ENCODE measurements around the gene SVIP. TPM values are rescaled to one million over a fixed set of nuclear protein-coding genes. Genes with fewer than 3 reads are reported as not detected.

Gene SVIP
- polyA plus RNA-seq, 4 donors: 39.9 to 44.5 (median 43.6) TPM

GRCh38 chr11:22797047-22797446, 32.6 kb downstream of the SVIP start:
- DNase-seq (ENCODE audit: low read depth in 4 of 4, low spot score in 3 of 4): no peak

GRCh38 chr11:22795914-22796313, 33.7 kb downstream of the SVIP start:
- DNase-seq (ENCODE audit: low read depth in 4 of 4, low spot score in 3 of 4): no peak

GRCh38 chr11:22792497-22792896, 37.1 kb downstream of the SVIP start:
- DNase-seq (ENCODE audit: low read depth in 4 of 4, low spot score in 3 of 4): no peak

- DNase-seq (ENCODE audit: low read depth in 4 of 4, low spot score in 3 of 4): peak; percentile 12 to 36 (median 20)
Observed at GRCh38 chr11:22787551-22788162, 41.9 kb downstream of the SVIP start.

GRCh38 chr11:22787055-22787454, 42.5 kb downstream of the SVIP start:
- no peak for DNase-seq (ENCODE audit: low read depth in 4 of 4, low spot score in 3 of 4)

- DNase-seq (ENCODE audit: low read depth in 4 of 4, low spot score in 3 of 4): no peak
Observed at GRCh38 chr11:22786475-22786874, 43.1 kb downstream of the SVIP start.

GRCh38 chr11:22785251-22785650, 44.4 kb downstream of the SVIP start:
- DNase-seq (ENCODE audit: low read depth in 4 of 4, low spot score in 3 of 4): no peak

- DNase-seq (ENCODE audit: low read depth in 4 of 4, low spot score in 3 of 4): no peak
Observed at GRCh38 chr11:22780952-22781593, 48.5 kb downstream of the SVIP start.

GRCh38 chr11:22779850-22780249, 49.8 kb downstream of the SVIP start:
- no peak for DNase-seq (ENCODE audit: low read depth in 4 of 4, low spot score in 3 of 4)

- DNase-seq (ENCODE audit: low read depth in 4 of 4, low spot score in 3 of 4): no peak
Observed at GRCh38 chr11:22778642-22779041, 51.0 kb downstream of the SVIP start.

- no peak for DNase-seq (ENCODE audit: low read depth in 4 of 4, low spot score in 3 of 4)
Observed at GRCh38 chr11:22775248-22775647, 54.4 kb downstream of the SVIP start.

- no peak for DNase-seq (ENCODE audit: low read depth in 4 of 4, low spot score in 3 of 4)
Observed at GRCh38 chr11:22774716-22775115, 54.9 kb downstream of the SVIP start.

GRCh38 chr11:22769081-22769480, 60.5 kb downstream of the SVIP start:
- DNase-seq (ENCODE audit: low read depth in 4 of 4, low spot score in 3 of 4): no peak

Other genes starting within 250 kb of the SVIP start
- 10 to 100 TPM; 19.1 to 22.9 (median 21.1) TPM for gene FANCF, start 204.0 kb downstream of the SVIP start, polyA plus RNA-seq (ENCODE audit: insufficient read length in 4 of 4)
- 10 to 100 TPM; 10.4 to 15.7 (median 11.0) TPM for gene GAS2, start 163.2 kb downstream of the SVIP start, polyA plus RNA-seq (ENCODE audit: insufficient read length in 4 of 4)
- gene CCDC179, start 30.7 kb upstream of the SVIP start, polyA plus RNA-seq (ENCODE audit: insufficient read length in 4 of 4): not detected

Data from right renal pelvis (tissue), 4 donors.